Upper lobe of left lung (tissue), 6 donors: Measurements from ENCODE around the gene CAMSAP3. TPM values are rescaled to one million over a fixed set of nuclear protein-coding genes. Genes with fewer than 3 reads are reported as not detected.

ENCODE experiments used
- ATAC-seq, 2 donors: fragments of 200-7000 bp; cut with Tn5 transposase; one replicate each; pipeline ENCODE4 v1.9.1; 2022; ENCODE audit warnings: mild to moderate bottlenecking in 2 of 2, moderate library complexity in 2 of 2; ENCODE audit not compliant: low FRiP score in 2 of 2
- DNase-seq, 2 donors: peaks; one replicate each; pipeline ENCODE4 v3.0.0-alpha.2; 2019 to 2020
- H3K27ac ChIP-seq, 4 donors: fragments of 200-600 bp; sonication (generic); one replicate each; pipeline ENCODE4 v1.5.1; 2016 to 2019
- H3K27me3 ChIP-seq, 4 donors: fragments of 200-600 bp; sonication (generic); one replicate each; pipeline ENCODE4 v1.5.1; 2017 to 2019
- H3K36me3 ChIP-seq, 4 donors: fragments of 200-600 bp; sonication (generic); one replicate each; pipeline ENCODE4 v1.5.1; 2016 to 2019
- H3K4me1 ChIP-seq, 4 donors: fragments of 200-600 bp; sonication (generic); one replicate each; pipeline ENCODE4 v1.5.1; 2018 to 2019
- H3K4me3 ChIP-seq, 4 donors: fragments of 200-600 bp; sonication (generic); one replicate each; pipeline ENCODE4 v1.5.1; 2017 to 2019; ENCODE audit warnings: mild to moderate bottlenecking in 2 of 4, moderate library complexity in 1 of 4
- H3K9me3 ChIP-seq, 4 donors: fragments of 200-600 bp; sonication (generic); one replicate each; pipeline ENCODE4 v1.5.1; 2018 to 2019
- CTCF ChIP-seq, 6 experiments: fragments of 450-650 bp in 4 of 6; fragments of 200-600 bp in 2 of 6; sonication (generic) in 2 of 6; IDR thresholded peaks; one replicate each; pipeline ENCODE4 v1.5.1; 2016 to 2019; ENCODE audit warnings: antibody characterized with exemption in 6 of 6
- EP300 ChIP-seq, 4 donors: sonication (generic); formaldehyde crosslinking; IDR thresholded peaks; one replicate each; pipeline ENCODE4 v1.5.1; 2017; ENCODE audit warnings: antibody characterized with exemption in 4 of 4, control low read depth in 2 of 4
- POLR2A ChIP-seq, 4 donors: fragments of 450-650 bp; IDR thresholded peaks; one replicate each; pipeline ENCODE4 v1.5.1; 2016 to 2017; ENCODE audit warnings: antibody characterized with exemption in 4 of 4, mild to moderate bottlenecking in 2 of 4
- POLR2AphosphoS5 ChIP-seq, 2 donors: sonication (generic); formaldehyde crosslinking; IDR thresholded peaks; one replicate each; pipeline ENCODE4 v1.5.1; 2017; ENCODE audit warnings: antibody characterized with exemption in 2 of 2
- WGBS, 2 donors: methylation state at CpG; one replicate each; pipeline ENCODE4 v1.1.5; 2017 to 2018; 5-methylcytosine and 5-hydroxymethylcytosine counted together
- total RNA-seq, 6 donors: library from RNA; depleted of rRNA in 4 of 6; stranded (reverse); fragments of >200 nt in 4 of 6; gene quantifications; one replicate each; pipeline versions ENCODE4 v1.1.0 to v1.2.1, GENCODE V29; 2016 to 2021
- donor health status: DM: no; HTN: no; CAD: no; lungs with moderate emphysema.
- donor health status: DM: no; HTN: yes; CAD: no; lungs with severe emphysema.

CAMSAP3 gene
- total RNA-seq, 6 donors from 2014 or later, result 12.2 to 63.9 (median 31.2) TPM

- no peak for DNase-seq
- Histone ChIP-seq H3K36me3 (peaks cover 0 to 22% (median 11%) of the 10 kb centered on the region in 4 donors), H3K27ac (no peak overlapping the region), H3K27me3 (peaks cover 0 to 6% (median 0%) of the 10 kb centered on the region in 4 donors), H3K4me3 (no peak overlapping the region), H3K4me1 (peaks cover 0 to 45% (median 13%) of the 10 kb centered on the region in 4 donors), H3K9me3 (no peaks in the 10 kb centered on the region)
- ATAC-seq, result no peak
- no peak for TF ChIP-seq CTCF (IDR thresholded peaks at IDR 0.05)
- TF ChIP-seq POLR2A (IDR thresholded peaks at IDR 0.05), result no peak
- no peak for TF ChIP-seq EP300 (IDR thresholded peaks at IDR 0.05)
- no peak for TF ChIP-seq POLR2AphosphoS5 (IDR thresholded peaks at IDR 0.05)
- WGBS, 2 donors, result 75 to 77% methylated on average over 9 to 10 of the region's 12 CpGs
Observed at GRCh38 chr19:7638802-7639465, 43.3 kb downstream of the CAMSAP3 start.

GRCh38 chr19:7639863-7640348, 44.2 kb downstream of the CAMSAP3 start:
- Histone ChIP-seq H3K4me1 (peaks cover 0 to 45% (median 14%) of the 10 kb centered on the region in 4 donors), H3K9me3 (no peaks in the 10 kb centered on the region), H3K27ac (no peak overlapping the region), H3K4me3 (no peak overlapping the region), H3K27me3 (peaks cover 0 to 6% (median 0%) of the 10 kb centered on the region in 4 donors), H3K36me3 (peaks cover 0 to 28% (median 15%) of the 10 kb centered on the region in 4 donors)
- ATAC-seq (no peak), DNase-seq (no peak)
- 91 to 97% methylated on average over 12 to 13 of the region's 13 CpGs for WGBS, 2 donors
- TF ChIP-seq CTCF (IDR thresholded peaks at IDR 0.05), result no peak
- TF ChIP-seq POLR2AphosphoS5 (IDR thresholded peaks at IDR 0.05), result no peak
- TF ChIP-seq POLR2A (IDR thresholded peaks at IDR 0.05), result no peak
- no peak for TF ChIP-seq EP300 (IDR thresholded peaks at IDR 0.05)

- no peak for DNase-seq
- no peak for ATAC-seq
- no peak for TF ChIP-seq POLR2A (IDR thresholded peaks at IDR 0.05)
- no peak for TF ChIP-seq POLR2AphosphoS5 (IDR thresholded peaks at IDR 0.05)
- TF ChIP-seq EP300 (IDR thresholded peaks at IDR 0.05), result no peak
- no peak for TF ChIP-seq CTCF (IDR thresholded peaks at IDR 0.05)
- no peak overlapping the region for H3K27ac ChIP-seq
- H3K4me3 ChIP-seq, result no peak overlapping the region
- H3K27me3 ChIP-seq, result peaks cover 0 to 6% (median 0%) of the 10 kb centered on the region in 4 donors
- no peaks in the 10 kb centered on the region for H3K9me3 ChIP-seq
- WGBS, 2 donors, result 97 to 98% methylated on average over 9 to 11 of the region's 11 CpGs
- H3K4me1 ChIP-seq, result peaks cover 0 to 48% (median 15%) of the 10 kb centered on the region in 4 donors
- peaks cover 0 to 34% (median 17%) of the 10 kb centered on the region in 4 donors for H3K36me3 ChIP-seq
Observed at GRCh38 chr19:7640803-7641202, 45.1 kb downstream of the CAMSAP3 start.

GRCh38 chr19:7641290-7642276, 45.9 kb downstream of the CAMSAP3 start:
- Histone ChIP-seq H3K27me3 (peaks cover 0 to 6% (median 0%) of the 10 kb centered on the region in 4 donors), H3K4me3 (no peak overlapping the region), H3K36me3 (peaks cover 0 to 41% (median 18%) of the 10 kb centered on the region in 4 donors), H3K4me1 (peaks cover 0 to 44% (median 10%) of the 10 kb centered on the region in 4 donors), H3K27ac (no peak overlapping the region), H3K9me3 (no peaks in the 10 kb centered on the region)
- DNase-seq (peak in 1 of 2 donors; percentile 70), ATAC-seq (no peak)
- TF ChIP-seq EP300 (IDR thresholded peaks at IDR 0.05) (no peak), POLR2A (IDR thresholded peaks at IDR 0.05) (no peak), POLR2AphosphoS5 (IDR thresholded peaks at IDR 0.05) (no peak), CTCF (IDR thresholded peaks at IDR 0.05) (no peak)
- 89 to 90% methylated on average over 36 to 41 of the region's 43 CpGs for WGBS, 2 donors
